ENCODE results near the gene EIF6. TPM values are rescaled to one million over a fixed set of nuclear protein-coding genes. Genes with fewer than 3 reads are reported as not detected.

Gene EIF6
- total and polyA plus RNA-seq, 9 of the 15 experiments (the other 6 are each of a cell fraction or from before 2014, with no cell fraction given): 165 to 832 (median 229) TPM

DNA sequence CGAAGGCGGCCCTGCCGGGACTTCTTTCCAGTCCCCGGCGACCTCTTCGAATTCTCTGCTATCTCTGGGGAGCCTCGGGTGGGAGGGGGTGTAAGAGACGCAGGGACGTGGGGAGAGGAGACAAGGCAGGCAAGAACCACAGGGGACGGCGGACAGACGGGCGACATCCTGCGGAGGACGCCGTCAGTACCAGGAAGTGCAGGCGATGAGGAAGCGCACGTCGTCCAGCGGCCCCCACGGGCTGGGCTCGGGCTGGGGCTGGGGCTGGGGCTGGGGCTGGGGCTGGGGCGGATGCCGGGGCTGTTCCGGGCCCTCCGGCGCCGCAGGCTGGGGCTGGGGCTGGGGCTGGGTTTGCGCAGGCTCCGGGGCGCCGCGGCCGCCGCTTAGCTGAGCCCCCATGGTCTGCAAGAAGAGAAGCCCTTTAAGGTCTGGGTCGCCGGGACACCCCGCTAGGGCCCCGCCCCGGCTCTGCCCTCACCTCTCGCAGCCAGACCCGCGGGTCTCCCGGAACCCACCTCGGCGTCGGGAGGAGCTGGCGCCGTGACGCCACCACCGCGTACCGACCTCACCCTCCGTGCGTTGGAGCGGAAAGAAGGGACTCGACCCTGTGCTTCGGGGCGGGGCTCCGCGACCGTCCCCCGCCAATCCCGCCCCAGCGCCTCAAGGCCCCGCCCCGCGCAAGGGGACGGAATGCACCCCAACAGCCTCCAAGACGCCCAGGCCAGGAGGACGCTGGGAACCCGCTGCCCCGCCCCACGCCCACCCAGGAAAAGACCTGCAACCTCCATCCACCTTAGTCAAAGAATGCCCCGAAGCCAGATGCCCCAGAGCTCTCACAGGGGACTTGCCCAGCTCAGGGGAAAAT is 6.8 kb downstream of the EIF6 start, which contains the start of gene MMP24OS (continued):
- TF ChIP-seq MITF (IDR thresholded peaks at IDR 0.05): no peak
- TF ChIP-seq MBD2 (IDR thresholded peaks at IDR 0.05; ENCODE audit: borderline replicate concordance, low read depth): peak; percentile 48; the same call in 1 of the 2 replicates
- no peak for TF ChIP-seq HEY1 (CRISPR knock-in tag; IDR thresholded peaks at IDR 0.05; ENCODE audit: borderline replicate concordance)
- peak; percentile 52; the same call in 1 of the 2 replicates for TF ChIP-seq MTA3 (IDR thresholded peaks at IDR 0.05; ENCODE audit: borderline replicate concordance)
- TF ChIP-seq ZBTB7A (IDR thresholded peaks at IDR 0.05; ENCODE audit: borderline replicate concordance, control insufficient read depth, low read depth, low read length): peak; percentile 93
- TF ChIP-seq SETDB1 (IDR thresholded peaks at IDR 0.05; ENCODE audit: low read length): no peak
- no peak for TF ChIP-seq XRCC4 (IDR thresholded peaks at IDR 0.05; ENCODE audit: extremely low read depth, insufficient read depth, insufficient read length)
- no peak for TF ChIP-seq ZNF24 (IDR thresholded peaks at IDR 0.05)
- TF ChIP-seq, protein P1, sequence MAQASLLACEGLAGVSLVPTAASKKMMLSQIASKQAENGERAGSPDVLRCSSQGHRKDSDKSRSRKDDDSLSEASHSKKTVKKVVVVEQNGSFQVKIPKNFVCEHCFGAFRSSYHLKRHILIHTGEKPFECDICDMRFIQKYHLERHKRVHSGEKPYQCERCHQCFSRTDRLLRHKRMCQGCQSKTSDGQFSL (CRISPR knock-in tag; IDR thresholded peaks at IDR 0.05): no peak
- TF ChIP-seq, protein P1 (tag; IDR thresholded peaks at IDR 0.05): no peak
- TF ChIP-seq XRCC3 (IDR thresholded peaks at IDR 0.05): no peak
- peak; percentile 59; the same call in 1 of the 2 replicates for TF ChIP-seq CREB1 (IDR thresholded peaks at IDR 0.05)
- peak; percentile 55 for TF ChIP-seq CREB1 (CRISPR knock-in tag; IDR thresholded peaks at IDR 0.05)
- no peak for TF ChIP-seq SMARCE1 (IDR thresholded peaks at IDR 0.05)
- peak; percentile 79; the same call in 1 of the 2 replicates for TF ChIP-seq POLR2AphosphoS5 (IDR thresholded peaks at IDR 0.05; ENCODE audit: control insufficient read depth, insufficient read depth, low read depth, low read length)
- no peak for TF ChIP-seq CBX8 (IDR thresholded peaks at IDR 0.05; ENCODE audit: borderline replicate concordance, extremely low read depth, low read depth, low read length, poor library complexity, severe bottlenecking)
- no peak for TF ChIP-seq E2F8 (IDR thresholded peaks at IDR 0.05; ENCODE audit: low read depth, partially characterized antibody)
- TF ChIP-seq ZNF133 (CRISPR knock-in tag; IDR thresholded peaks at IDR 0.05): no peak
- TF ChIP-seq TBL1XR1 (IDR thresholded peaks at IDR 0.05; ENCODE audit: low read length in 2 of 2): no peak
- TF ChIP-seq DMBX1 (CRISPR knock-in tag; IDR thresholded peaks at IDR 0.05; ENCODE audit: borderline replicate concordance): no peak
- TF ChIP-seq PYGO2 (tag; IDR thresholded peaks at IDR 0.05): no peak
- TF ChIP-seq KLF10 (CRISPR knock-in tag; IDR thresholded peaks at IDR 0.05): no peak
- no peak for TF ChIP-seq CBX2 (IDR thresholded peaks at IDR 0.05; ENCODE audit: insufficient read depth, low read length, poor library complexity, severe bottlenecking)
- no peak for TF ChIP-seq ZEB2 (IDR thresholded peaks at IDR 0.05)

All from K562 (cell line).